ENCODE results near the gene GGCX. TPM values are rescaled to one million over a fixed set of nuclear protein-coding genes. Genes with fewer than 3 reads are reported as not detected.

GGCX gene
- total and polyA plus RNA-seq, 2 experiments from 2014 or later, result 64.5 to 66.1 TPM

GRCh38 chr2:85516653-85517389 lies 44.5 kb downstream of the GGCX start:
- WGBS (ENCODE audit: low lambda C conversion rate, missing lambda C conversion rate), result 66% methylated on average over 8 of the region's 8 CpGs

GRCh38 chr2:85514323-85514722 lies 47.0 kb downstream of the GGCX start:
- Histone ChIP-seq H3K36me3 (replicated peaks; ENCODE audit: insufficient read depth, low read depth) (no peaks in the 10 kb centered on the region), H3K4me3 (no peak overlapping the region), H3K9me2 (replicated peaks; ENCODE audit: insufficient read depth) (no peaks in the 10 kb centered on the region), H3K4me1 (ENCODE audit: insufficient read depth) (peaks cover 7% of the 10 kb centered on the region), H3K79me2 (no peaks in the 10 kb centered on the region), H3K9me3 (ENCODE audit: low read depth) (no peaks in the 10 kb centered on the region), H3K27me3 (no peaks in the 10 kb centered on the region), H3K4me2 (no peak overlapping the region), H4K20me1 (ENCODE audit: insufficient read depth, poor library complexity, severe bottlenecking) (no peaks in the 10 kb centered on the region), H3K27ac (no peak overlapping the region), H2AFZ (no peak overlapping the region)
- 75% methylated on average over 6 of the region's 6 CpGs for WGBS (ENCODE audit: low lambda C conversion rate, missing lambda C conversion rate)
- DNase-seq (ENCODE audit: low spot score), result no peak
- no peak for TF ChIP-seq EZH2 (IDR thresholded peaks at IDR 0.05; ENCODE audit: borderline replicate concordance)
- TF ChIP-seq, protein P1, sequence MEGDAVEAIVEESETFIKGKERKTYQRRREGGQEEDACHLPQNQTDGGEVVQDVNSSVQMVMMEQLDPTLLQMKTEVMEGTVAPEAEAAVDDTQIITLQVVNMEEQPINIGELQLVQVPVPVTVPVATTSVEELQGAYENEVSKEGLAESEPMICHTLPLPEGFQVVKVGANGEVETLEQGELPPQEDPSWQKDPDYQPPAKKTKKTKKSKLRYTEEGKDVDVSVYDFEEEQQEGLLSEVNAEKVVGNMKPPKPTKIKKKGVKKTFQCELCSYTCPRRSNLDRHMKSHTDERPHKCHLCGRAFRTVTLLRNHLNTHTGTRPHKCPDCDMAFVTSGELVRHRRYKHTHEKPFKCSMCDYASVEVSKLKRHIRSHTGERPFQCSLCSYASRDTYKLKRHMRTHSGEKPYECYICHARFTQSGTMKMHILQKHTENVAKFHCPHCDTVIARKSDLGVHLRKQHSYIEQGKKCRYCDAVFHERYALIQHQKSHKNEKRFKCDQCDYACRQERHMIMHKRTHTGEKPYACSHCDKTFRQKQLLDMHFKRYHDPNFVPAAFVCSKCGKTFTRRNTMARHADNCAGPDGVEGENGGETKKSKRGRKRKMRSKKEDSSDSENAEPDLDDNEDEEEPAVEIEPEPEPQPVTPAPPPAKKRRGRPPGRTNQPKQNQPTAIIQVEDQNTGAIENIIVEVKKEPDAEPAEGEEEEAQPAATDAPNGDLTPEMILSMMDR (IDR thresholded peaks at IDR 0.05; ENCODE audit: poor library complexity), result no peak
- no peak for TF ChIP-seq EZH2phosphoT487 (IDR thresholded peaks at IDR 0.05; ENCODE audit: low read depth, severe bottlenecking, unreplicated experiment)

More at GRCh38 chr2:85516653-85517389, 44.5 kb downstream of the GGCX start:
- Histone ChIP-seq H3K36me3 (replicated peaks; ENCODE audit: insufficient read depth, low read depth) (no peaks in the 10 kb centered on the region), H3K4me1 (ENCODE audit: insufficient read depth) (peaks cover 7% of the 10 kb centered on the region), H3K27me3 (no peaks in the 10 kb centered on the region), H3K4me2 (no peak overlapping the region), H2AFZ (no peak overlapping the region), H3K9me2 (replicated peaks; ENCODE audit: insufficient read depth) (no peaks in the 10 kb centered on the region), H4K20me1 (ENCODE audit: insufficient read depth, poor library complexity, severe bottlenecking) (no peaks in the 10 kb centered on the region), H3K9me3 (ENCODE audit: low read depth) (no peaks in the 10 kb centered on the region), H3K79me2 (no peaks in the 10 kb centered on the region), H3K4me3 (no peak overlapping the region), H3K27ac (peak overlapping the region; percentile 90)
- DNase-seq (ENCODE audit: low spot score), result peak; percentile 58
- TF ChIP-seq EZH2phosphoT487 (IDR thresholded peaks at IDR 0.05; ENCODE audit: low read depth, severe bottlenecking, unreplicated experiment) (no peak), EZH2 (IDR thresholded peaks at IDR 0.05; ENCODE audit: borderline replicate concordance) (no peak)
- TF ChIP-seq, protein P1 (IDR thresholded peaks at IDR 0.05; ENCODE audit: poor library complexity), result no peak

DNA sequence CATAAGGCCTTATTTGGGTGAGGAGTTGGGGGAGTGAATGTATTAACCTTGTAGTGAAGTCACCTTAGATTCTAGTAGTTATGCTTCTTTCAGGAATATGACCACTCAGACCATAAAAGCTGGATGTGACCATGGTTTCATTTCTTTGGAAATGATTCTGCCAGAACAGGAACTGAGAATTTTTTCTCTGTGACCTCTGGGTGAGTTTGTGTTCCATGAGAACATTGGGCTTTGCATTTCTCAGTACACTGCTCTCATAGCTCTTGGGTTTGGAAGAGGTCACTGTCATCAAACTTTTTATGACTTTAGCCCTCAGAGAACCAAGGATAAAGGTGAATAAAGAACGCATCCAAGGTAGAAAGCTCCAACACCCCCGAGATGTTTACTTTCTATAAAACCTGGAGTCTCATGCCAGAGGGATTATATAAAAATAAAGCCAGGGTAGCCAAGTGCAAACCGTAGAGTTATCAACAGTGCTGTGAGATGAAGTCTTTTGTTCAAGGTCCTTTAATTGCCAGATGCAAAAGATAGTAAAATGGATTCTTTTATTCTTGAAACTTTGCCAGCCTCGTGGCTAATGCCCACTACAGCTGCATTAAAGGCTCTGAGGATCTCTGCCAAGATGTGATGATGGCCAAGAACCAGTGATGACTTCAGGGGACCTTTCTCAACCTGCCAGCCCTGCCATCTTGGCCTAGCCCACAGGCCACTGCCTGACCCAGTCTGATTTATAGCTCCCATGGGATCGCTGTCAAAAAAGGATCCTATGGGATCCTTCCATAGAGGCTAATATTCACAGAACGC lies 50.1 kb downstream of the GGCX start:
- H3K27ac ChIP-seq, result peak overlapping the region; percentile 34
- no peak overlapping the region for H2AFZ ChIP-seq
- WGBS (ENCODE audit: low lambda C conversion rate, missing lambda C conversion rate), result 72% methylated on average over 6 of the region's 6 CpGs

More for the DNA sequence above, 50.1 kb downstream of the GGCX start:
- H3K27me3 ChIP-seq, result no peaks in the 10 kb centered on the region
- no peak overlapping the region for H3K4me2 ChIP-seq
- no peak for DNase-seq (ENCODE audit: low spot score)
- no peaks in the 10 kb centered on the region for H3K79me2 ChIP-seq
- H4K20me1 ChIP-seq (ENCODE audit: insufficient read depth, poor library complexity, severe bottlenecking), result no peaks in the 10 kb centered on the region
- H3K9me2 ChIP-seq (replicated peaks; ENCODE audit: insufficient read depth), result no peaks in the 10 kb centered on the region
- H3K9me3 ChIP-seq (ENCODE audit: low read depth), result no peaks in the 10 kb centered on the region
- peaks cover 10% of the 10 kb centered on the region for H3K4me1 ChIP-seq (ENCODE audit: insufficient read depth)
- H3K36me3 ChIP-seq (replicated peaks; ENCODE audit: insufficient read depth, low read depth), result no peaks in the 10 kb centered on the region
- TF ChIP-seq, protein P1 (IDR thresholded peaks at IDR 0.05; ENCODE audit: poor library complexity), result no peak
- TF ChIP-seq EZH2phosphoT487 (IDR thresholded peaks at IDR 0.05; ENCODE audit: low read depth, severe bottlenecking, unreplicated experiment), result no peak
- H3K4me3 ChIP-seq, result no peak overlapping the region

All from hepatocyte (in vitro differentiated cells).